Measurements from ENCODE around the gene CSPG4.
"Not testable (repeated sequence)": the region's sequence is repeated elsewhere in the genome, so short reads cannot be mapped to it uniquely, and the experiment has no call there.

The CSPG4 gene

GRCh38 chr15:75738014-75738646, 25.5 kb upstream of the CSPG4 start:
- DNase-seq = peak; percentile 56

DNA sequence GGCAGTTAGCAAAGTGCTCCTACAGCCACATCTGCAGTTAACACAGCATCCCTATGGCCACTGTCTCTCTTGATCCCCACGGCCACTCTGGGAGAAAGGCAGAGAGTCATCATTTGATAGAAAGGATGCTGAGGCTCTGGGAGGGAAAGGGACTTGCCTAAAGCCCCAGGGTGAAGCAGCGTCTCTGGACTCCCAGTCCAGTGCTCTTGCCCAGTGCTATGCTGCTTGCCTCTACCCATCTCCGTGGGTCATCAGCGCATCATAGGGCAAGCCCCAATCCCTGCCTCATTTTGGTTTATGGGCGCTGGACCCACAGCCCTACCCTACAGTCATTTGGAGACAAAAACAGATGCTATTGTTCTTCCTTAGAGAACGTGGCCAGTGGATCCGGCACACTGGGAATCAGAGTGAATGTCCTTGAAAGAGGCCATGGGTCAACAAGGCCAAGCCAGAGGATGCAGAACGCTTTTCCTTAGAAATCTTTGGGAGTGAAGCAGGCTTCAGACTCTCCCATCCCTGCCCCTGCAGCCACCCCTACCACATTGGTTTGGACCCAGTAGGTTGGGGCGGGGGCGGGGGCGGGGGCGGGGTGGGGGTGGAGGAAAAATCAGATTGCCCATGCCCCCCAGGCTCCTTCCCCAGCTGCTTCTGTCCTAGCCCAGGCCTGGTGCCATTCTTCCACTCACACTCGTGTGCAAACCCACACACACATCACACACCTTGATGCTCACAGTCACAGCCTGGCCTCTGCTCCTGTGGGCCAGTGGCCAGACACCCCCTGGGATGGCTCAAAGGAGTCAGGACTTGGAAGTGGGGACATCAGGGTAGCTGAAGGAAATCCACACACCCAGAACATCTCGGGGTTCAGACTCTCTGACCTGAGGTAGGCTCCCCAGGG, 24.7 kb upstream of the CSPG4 start:
- not testable (repeated sequence) for DNase-seq

DNA sequence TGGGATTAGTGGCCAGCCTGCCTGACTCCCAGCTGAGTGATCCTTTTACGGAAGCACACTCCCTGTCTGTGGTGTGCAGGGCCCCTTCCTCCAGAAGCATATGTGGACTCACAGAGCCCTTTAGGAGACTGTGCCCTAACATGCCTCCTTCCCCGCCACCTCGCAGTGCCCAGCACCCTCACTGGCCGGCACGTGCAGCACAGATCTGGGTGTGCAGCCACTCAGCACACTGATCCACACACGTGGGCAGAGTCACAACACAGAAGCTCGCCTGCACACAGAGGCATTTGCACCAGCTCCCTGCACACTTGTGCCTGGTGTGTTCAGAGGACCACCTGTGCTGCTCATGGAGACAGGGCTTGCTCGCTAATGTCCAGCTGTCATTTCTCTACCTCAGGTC, 23.6 kb upstream of the CSPG4 start:
- no peak for DNase-seq

DNA sequence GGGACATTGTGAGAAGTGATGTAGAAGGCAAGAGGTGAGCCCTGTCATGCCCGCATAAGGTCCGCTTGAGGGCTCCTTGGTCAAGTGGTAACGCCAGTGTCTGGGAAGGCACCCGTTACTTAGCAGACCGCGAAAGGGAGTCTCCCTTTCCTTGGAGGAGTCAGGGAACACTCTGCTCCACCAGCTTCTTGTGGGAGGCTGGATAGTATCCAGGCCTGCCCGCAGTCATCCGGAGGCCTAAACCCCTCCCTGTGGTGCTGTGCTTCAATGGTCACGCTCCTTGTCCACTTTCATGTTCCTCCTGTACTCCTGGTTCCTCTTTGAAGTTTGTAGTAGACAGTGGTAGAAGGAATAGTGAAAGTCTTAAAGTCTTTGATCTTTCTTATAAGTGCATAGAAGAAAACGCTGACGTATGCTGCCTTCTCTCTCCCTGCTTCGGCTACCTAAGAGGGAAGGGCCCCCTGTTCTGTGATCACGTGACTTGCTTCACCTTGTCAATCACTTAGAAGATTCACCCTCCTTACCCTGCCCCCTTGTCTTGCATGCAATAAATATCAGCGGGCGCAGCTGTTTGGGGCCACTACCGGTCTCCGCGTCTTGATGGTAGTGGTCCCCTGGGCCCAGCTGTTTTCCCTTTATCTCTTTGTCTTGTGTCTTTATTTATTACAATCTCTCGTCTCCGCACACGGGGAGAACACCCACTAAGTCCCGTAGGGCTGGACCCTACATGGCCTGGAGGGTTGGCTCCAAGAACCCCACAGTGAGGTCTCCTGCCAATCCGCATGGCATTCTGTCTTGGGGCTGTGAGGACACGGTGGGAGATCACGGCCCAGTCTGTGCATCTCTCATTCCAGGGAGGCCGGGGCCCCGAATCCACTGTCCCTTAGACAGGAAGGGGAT, 22.5 kb upstream of the CSPG4 start:
- DNase-seq = not testable (repeated sequence)

GRCh38 chr15:75733761-75734651, 21.4 kb upstream of the CSPG4 start:
- no peak for DNase-seq

DNA sequence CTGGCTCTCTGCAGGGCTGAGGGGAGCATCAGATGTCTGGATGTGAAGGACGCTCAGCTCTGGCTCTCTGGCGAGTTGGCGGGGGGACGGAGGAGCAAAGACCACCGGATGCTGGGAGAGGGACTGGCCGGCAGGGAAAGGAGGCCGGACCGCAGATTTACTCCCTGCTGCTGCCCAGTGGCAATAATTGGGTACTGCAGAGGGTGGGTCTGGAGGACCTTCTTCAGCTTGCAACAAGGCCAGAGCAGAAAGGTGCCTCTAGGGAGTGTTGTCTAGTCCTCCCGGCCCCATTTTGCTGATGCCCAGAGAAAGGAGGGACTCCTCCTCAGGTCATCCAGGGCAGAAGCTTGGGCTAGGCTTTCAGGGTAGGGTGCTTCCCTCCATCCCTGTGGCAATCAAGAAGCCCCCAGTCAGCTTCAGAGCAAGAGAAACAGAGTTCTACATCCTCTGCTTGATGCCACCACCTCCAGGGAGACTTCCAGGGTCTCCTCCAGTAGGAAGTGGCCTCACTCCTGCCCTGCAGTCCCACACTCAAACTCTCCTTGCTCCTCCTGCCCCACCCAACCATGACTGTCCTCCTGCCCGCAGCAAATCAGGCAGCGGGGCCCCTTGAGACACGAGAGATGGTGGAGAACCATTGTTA, 20.3 kb upstream of the CSPG4 start:
- peak; percentile 75 for DNase-seq

DNA sequence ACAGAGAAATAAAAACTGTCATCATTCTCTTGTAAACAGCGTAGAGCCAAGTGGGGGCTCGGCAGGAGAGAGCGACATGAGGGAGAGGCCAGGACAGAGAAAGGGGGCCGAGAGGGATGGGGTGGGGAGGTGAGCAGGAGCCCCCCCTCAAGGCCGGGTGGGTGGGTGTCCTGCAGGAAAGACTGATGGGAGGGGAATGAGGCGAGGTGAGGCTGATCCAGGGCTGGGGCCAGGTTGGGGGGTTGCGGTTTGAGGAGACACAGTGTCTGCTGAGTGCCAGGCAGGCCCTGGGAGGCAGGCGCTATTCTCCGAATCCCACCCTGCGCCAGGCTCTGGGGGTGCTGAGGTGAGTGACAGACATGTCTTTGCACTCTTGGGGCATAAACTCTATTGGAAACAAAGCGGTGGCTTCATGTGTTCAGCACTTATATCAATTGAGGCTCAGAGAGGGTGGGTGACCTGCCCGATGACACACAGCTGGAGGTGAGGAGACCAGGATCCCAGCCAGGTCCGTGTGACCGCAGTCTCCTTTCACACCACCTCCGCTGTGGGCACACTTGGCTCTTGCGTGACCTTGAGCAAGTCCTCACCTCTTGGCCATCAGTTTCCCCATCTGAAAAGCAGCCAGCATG, 19.6 kb upstream of the CSPG4 start:
- DNase-seq = no peak

GRCh38 chr15:75731248-75732151, 18.9 kb upstream of the CSPG4 start:
- peak; percentile 10 for DNase-seq

GRCh38 chr15:75730376-75731247, 18.0 kb upstream of the CSPG4 start:
- not testable (repeated sequence) for DNase-seq

GRCh38 chr15:75729326-75730069, 16.9 kb upstream of the CSPG4 start:
- DNase-seq = no peak

- DNase-seq = peak; percentile 70
Measured at GRCh38 chr15:75727851-75728715, 15.4 kb upstream of the CSPG4 start.

DNA sequence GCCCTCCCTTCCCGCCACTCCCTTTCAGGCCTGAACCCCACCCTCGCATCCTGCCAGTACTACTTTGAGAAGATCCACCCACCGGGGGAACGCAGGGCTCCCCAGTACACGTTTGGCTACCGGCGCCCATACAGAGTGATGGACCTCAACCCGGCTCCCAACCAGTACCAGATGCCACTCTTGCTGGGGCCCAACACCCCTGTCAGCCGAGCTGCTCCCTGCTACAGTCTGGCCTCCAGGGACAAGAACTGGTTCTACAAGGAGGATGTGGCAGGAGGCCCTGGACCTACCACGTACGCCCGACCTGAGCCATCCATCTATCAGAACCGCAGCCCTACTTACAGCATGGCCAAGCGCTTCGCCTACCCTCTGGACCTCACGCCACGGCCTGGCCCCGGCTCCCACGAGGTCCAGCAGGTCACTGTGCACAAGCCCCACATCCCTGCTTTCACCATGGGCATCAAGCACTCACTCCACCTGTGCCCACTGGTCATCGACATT, 14.4 kb upstream of the CSPG4 start:
- no peak for DNase-seq

DNA sequence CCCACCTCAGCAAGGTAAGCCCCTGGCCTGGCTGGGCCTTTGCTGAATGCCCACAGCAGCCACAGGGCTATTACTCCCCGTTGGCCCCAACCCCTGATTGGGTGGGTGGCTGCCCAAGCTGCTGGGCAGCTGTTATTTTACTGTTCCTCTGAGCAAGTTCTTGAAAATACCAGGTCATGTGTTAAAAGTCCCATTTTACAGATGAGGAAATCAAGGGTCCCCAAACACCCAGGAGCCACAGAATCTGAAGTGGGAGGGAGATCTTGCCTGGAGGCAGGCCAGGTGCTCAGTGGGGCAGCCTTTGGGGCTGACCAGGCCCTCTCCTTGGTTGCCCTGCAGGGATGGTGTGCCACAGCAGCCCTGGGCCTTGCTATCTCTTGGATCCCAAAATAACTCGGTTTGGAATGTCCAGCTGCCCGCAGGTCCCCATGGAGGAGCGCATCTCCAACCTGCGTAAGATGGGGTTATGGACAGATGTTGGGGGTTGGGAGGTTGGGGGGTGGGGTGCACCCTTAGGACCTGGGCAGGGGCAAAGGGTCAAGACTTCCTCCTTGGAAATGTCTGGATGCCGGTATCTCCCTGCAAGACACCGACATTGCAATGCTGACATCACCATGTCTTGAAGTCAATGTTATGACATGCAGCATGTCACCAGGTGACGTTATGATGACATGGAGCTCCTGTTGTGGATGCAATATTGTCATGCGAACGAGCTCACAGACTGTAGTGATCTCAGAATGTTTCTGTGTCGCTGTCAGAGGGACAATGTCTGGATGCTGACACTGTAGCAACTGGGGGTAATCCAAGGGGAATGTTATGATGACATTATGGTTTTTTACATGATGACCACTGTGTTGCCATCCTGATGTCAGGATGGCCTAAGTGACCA, 13.3 kb upstream of the CSPG4 start:
- DNase-seq = peak; percentile 34

GRCh38 chr15:75725006-75725718, 12.5 kb upstream of the CSPG4 start:
- no peak for DNase-seq
